Activated CD4-positive, CD25-positive, alpha-beta regulatory T cell treated with anti-CD3 and anti-CD28 coated beads, Interleukin-2, amount 50 U/mL, for 16 hours (primary cell): ENCODE results near the gene FXN.
"Not testable (repeated sequence)": the region's sequence is repeated elsewhere in the genome, so short reads cannot be mapped to it uniquely, and the experiment has no call there.

Experiments
- DNase-seq: peaks from one replicate; pipeline ENCODE4 v3.0.0-alpha.2; 2020; ENCODE audit warnings: low read depth, low spot score

Gene FXN

GRCh38 chr9:69023650-69024049 lies 11.9 kb upstream of the FXN start:
- no peak for DNase-seq

- peak; percentile 24 for DNase-seq
Observed at GRCh38 chr9:69027355-69028097, 8.0 kb upstream of the FXN start.

- DNase-seq: no peak
Observed at GRCh38 chr9:69028754-69029153, 6.8 kb upstream of the FXN start.

- no peak for DNase-seq
Observed at GRCh38 chr9:69029535-69029934, 6.0 kb upstream of the FXN start.

GRCh38 chr9:69030851-69031645 lies 4.5 kb upstream of the FXN start:
- no peak for DNase-seq

DNA sequence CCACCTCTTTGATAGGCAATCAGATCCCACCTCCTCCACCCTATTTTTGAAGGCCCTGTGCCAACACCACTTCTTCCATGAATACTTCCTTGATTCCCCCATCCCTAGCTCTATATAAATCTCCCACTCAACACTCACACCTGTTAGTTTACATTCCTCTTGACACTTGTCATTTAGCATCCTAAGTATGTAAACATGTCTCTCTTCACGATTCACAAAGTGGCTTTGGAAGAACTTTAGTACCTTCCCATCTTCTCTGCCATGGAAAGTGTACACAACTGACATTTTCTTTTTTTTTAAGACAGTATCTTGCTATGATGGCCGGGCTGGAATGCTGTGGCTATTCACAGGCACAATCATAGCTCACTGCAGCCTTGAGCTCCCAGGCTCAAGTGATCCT lies 1.5 kb upstream of the FXN start:
- no peak for DNase-seq

DNA sequence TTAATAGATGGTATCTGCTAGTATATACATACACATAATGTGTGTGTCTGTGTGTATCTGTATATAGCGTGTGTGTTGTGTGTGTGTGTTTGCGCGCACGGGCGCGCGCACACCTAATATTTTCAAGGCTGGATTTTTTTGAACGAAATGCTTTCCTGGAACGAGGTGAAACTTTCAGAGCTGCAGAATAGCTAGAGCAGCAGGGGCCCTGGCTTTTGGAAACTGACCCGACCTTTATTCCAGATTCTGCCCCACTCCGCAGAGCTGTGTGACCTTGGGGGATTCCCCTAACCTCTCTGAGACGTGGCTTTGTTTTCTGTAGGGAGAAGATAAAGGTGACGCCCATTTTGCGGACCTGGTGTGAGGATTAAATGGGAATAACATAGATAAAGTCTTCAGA lies 757 bp downstream of the FXN start:
- no peak for DNase-seq

GRCh38 chr9:69036799-69037198 lies 1.2 kb downstream of the FXN start:
- no peak for DNase-seq

GRCh38 chr9:69040646-69041045 lies 5.1 kb downstream of the FXN start:
- no peak for DNase-seq

DNA sequence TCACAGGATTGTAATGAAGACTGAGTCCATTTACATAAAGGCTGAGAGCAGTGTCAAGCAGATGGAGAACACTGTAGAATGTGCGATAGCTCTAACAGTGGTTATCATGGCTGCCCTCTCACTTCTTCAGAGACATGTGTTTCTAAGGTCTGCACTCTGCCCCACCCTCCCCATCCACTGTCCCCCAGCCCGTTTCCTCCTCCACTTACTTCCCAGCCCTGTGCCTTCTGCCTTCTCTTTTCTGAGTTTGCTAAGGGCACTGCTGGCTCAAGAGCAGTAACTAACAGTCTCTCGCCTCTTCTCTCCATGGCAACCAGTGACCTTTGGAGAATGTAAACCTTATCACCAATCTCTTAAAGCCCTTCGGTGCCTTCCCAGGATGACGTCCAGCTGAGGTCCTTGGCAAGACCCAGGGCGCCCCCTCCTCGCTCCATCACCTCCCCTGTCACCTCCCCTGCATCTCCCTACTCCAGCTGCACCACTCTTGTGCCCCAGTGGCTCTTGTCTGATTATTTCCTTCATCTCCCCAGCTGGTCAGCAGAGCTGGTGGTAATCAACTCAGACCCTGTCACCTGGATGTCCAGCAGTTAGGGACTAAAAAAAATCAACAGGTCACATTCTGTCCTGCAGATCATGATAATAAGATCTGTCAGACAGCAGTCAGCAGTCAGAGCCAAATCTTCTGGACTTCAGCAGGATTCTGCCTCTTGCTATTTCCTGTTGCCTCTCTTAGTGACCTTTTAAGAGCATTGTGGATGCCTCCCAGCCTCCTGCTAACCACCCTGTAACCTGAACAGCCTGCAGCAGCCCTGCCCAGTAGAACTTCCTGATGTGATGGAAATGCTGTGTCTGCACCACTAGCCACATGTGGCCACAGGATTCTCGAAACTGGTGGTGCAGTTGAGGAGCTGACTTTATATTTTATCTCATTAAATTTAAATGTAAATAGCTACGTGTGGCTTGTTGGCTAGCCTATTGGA lies 9.0 kb downstream of the FXN start:
- DNase-seq: no peak

DNA sequence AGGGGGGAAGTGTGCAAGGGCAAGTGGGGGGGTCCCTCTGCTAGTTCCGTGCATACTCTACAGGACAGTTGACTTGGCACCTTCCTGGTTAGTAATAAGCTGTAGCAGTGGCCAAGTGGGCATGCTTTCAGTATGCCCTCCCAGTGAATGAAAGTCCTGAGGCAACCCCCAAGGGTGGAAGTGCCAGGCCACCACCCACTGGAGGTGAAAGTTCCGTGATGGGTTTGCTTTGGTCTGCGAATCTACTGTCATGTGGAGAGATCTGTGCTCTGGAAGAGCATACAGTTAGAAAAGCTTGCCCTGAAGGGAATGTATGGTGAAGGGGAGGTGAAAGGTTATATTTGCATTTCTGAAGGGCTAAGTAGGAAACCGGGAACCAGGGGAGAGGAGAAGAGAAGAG lies 10.3 kb downstream of the FXN start:
- no peak for DNase-seq

DNA sequence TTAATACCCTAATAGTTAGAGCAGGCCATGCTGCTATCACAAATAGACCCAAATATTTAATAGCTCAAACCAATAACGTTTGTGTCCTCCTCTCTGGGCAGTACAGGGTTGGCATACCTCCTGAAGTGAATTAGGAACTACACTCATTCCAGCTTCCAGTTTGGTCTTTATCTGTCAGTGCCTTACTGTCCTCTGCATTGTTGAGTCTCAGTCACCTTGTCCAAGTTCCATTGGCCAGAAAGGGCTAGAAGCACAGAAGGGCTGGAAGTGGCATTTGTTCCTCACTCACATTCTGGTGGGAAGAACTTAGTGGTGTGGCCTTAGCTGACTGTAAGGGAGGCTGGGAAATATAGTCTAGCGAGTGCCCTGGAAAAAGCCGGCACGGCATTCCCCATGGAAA lies 11.2 kb downstream of the FXN start:
- DNase-seq: no peak

DNA sequence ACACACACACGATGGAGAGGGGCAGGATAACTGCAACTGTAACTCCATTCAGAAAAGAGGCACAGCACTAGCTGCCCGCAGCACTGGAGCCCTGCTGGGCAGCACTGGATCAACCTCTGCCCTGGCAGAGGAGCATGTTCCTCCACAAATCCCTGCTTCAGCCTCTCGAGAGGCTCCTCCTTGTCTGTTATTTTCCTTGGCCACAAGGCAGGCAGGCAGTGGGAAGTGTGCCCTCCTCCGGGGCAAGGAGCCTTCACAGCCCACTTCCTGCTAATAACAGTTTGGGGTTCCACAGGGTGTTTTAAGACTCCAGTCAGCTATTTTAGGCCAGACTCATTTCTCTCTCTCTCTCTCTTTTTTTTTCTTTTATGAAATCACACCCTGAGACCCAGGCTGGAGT lies 11.8 kb downstream of the FXN start:
- no peak for DNase-seq

- no peak for DNase-seq
Observed at GRCh38 chr9:69049094-69049493, 13.5 kb downstream of the FXN start.

GRCh38 chr9:69050936-69051335 lies 15.4 kb downstream of the FXN start:
- DNase-seq: not testable (repeated sequence)

DNA sequence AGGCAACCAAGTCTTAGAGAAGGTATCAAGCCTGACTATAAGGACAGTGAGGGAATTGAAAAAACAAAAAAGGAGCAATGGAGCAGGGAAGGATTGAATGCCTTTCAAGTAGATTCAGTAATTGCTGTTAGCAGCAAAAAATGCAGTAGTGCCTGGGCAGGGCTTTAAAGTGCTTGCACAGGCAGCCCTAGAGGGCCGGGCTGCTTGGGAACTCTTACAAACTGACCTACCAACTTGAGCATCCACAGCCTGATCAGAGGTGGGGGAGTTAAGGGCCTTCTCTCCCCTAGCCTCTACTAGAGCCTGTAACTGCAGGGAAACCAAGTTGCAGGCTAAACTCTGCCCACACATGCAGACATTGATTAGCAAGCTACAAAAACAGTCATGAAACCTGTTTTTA lies 19.4 kb downstream of the FXN start:
- no peak for DNase-seq

- DNase-seq: no peak
Observed at GRCh38 chr9:69056191-69056815, 20.8 kb downstream of the FXN start.

DNA sequence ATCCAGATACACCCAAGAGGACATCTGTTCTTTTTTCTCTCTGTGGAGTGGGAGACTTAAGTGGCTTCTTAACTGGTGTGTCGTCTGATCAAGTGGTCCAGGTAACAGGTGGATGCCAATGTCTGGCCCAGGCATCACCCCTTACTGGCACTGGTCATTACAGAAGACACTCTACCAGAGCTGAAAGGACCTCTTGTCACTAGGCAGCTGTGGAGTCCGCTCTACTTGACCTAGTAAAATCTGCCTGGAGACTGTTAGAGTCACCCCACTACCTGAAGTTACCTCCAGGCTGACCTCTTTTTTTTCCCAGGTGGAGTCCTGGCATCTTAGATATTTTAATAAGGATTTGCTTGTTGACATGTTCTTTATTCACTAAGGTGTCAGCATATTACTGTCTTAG lies 22.5 kb downstream of the FXN start:
- DNase-seq: no peak

- no peak for DNase-seq
Observed at GRCh38 chr9:69060766-69061165, 25.2 kb downstream of the FXN start.

DNA sequence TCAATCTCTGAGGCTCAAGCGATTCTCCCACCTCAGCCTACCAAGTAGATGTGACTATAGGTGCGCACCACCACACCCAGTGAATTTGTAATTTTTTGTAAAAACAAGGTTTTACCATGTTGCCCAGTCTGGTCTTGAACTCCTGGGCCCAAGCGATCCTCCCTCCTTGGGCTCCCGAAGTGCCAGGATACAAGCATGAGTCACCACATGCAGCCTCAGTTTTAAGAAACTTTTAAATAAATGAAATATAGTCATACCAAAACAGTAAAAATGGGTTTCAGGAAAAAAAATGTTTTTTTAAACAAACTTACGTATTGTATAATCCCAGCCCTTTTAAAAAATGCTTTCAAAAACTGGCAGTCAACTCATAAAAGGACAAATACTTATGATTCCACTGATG lies 26.6 kb downstream of the FXN start:
- no peak for DNase-seq

- DNase-seq: no peak
Observed at GRCh38 chr9:69063839-69064238, 28.3 kb downstream of the FXN start.

GRCh38 chr9:69065660-69066059 lies 30.1 kb downstream of the FXN start:
- DNase-seq: no peak
